Coronary artery (tissue), 2 donors: ENCODE results near the gene PITPNM2.
A peak's percentile ranks its signal among the peaks of the same experiment; 100 is the strongest.

ENCODE experiments used
- DNase-seq: peaks from one replicate; pipeline ENCODE4 v3.0.0-alpha.2; 2017; ENCODE audit warnings: low spot score
- H3K27ac ChIP-seq, 2 donors: fragments of 200-600 bp; sonication (generic); one replicate each; pipeline ENCODE4 v1.5.1; 2016 to 2019
- H3K4me3 ChIP-seq: fragments of 200-600 bp; sonication (generic); 2 replicates; pipeline ENCODE4 v1.5.1; 2016; ENCODE audit warnings: mild to moderate bottlenecking, moderate library complexity
- CTCF ChIP-seq: fragments of 200-600 bp; sonication (generic); IDR thresholded peaks from one replicate; pipeline ENCODE4 v1.5.1; 2019; ENCODE audit warnings: antibody characterized with exemption

PITPNM2 gene

GRCh38 chr12:123150744-123151456 is at the start of gene PITPNM2:
Gene PITPNM2, minus strand, starts transcription at chr12:123151090. Its CDS starts 116,500 bp downstream, at chr12:123034590.
- Histone ChIP-seq H3K27ac (peak within 1 kb of the TSS; percentile 85 to 86), H3K4me3 (peak within 1 kb of the TSS; percentile 88)
- DNase-seq = no peak
- no peak for TF ChIP-seq CTCF

- Histone ChIP-seq H3K27ac (no peak overlapping the region), H3K4me3 (no peak overlapping the region)
- DNase-seq = no peak
- TF ChIP-seq CTCF = no peak
Observed at GRCh38 chr12:123200414-123200813, 49.5 kb upstream of the PITPNM2 start.

- DNase-seq = no peak
- Histone ChIP-seq H3K4me3 (no peak overlapping the region), H3K27ac (no peak overlapping the region)
- no peak for TF ChIP-seq CTCF
Observed at GRCh38 chr12:123199936-123200335, 49.0 kb upstream of the PITPNM2 start.

- no peak for TF ChIP-seq CTCF
- Histone ChIP-seq H3K4me3 (no peak overlapping the region), H3K27ac (no peak overlapping the region)
- DNase-seq = no peak
Observed at GRCh38 chr12:123187637-123188036, 36.7 kb upstream of the PITPNM2 start.

- Histone ChIP-seq H3K27ac (no peak overlapping the region), H3K4me3 (no peak overlapping the region)
- no peak for TF ChIP-seq CTCF
- no peak for DNase-seq
Observed at GRCh38 chr12:123180171-123180570, 29.3 kb upstream of the PITPNM2 start.

- H3K4me3 ChIP-seq = no peak overlapping the region
- no peak overlapping the region for H3K27ac ChIP-seq
- no peak for DNase-seq
- TF ChIP-seq CTCF = no peak
Observed at GRCh38 chr12:123171967-123172366, 21.1 kb upstream of the PITPNM2 start.

- TF ChIP-seq CTCF = no peak
- DNase-seq = no peak
- Histone ChIP-seq H3K4me3 (no peak overlapping the region), H3K27ac (no peak overlapping the region)
Observed at GRCh38 chr12:123167329-123167728, 16.4 kb upstream of the PITPNM2 start.
